GM12878 (cell line): ENCODE data around the gene PSMD1. TPM values are rescaled to one million over a fixed set of nuclear protein-coding genes. Genes with fewer than 3 reads are reported as not detected.

ENCODE experiments used
- ATAC-seq: fragments of 200-7000 bp; cut with Tn5 transposase; 3 replicates; pipeline ENCODE4 v1.9.1; 2020; ENCODE audit warnings: mild to moderate bottlenecking, moderate library complexity
- BruUV-seq: library from RNA; stranded (reverse); fragments of 400-500 nt; replicated peaks from 2 replicates; lab custom pipeline; 2021; lab: Mats Ljungman, UMichigan
- CTCF ChIA-PET: fragments of 300-600 bp; sonication (Branson Sonifier 250); formaldehyde crosslinking; extraction: SDS; loops from one replicate; lab custom pipeline; 2021; ENCODE audit warnings: inconsistent platforms; lab: Yijun Ruan, JAX
- POLR2A ChIA-PET: fragments of 350-600 bp; formaldehyde crosslinking; extraction: SDS; loops from one replicate; lab custom pipeline; 2021; ENCODE audit warnings: inconsistent platforms; lab: Charles Lee
- RAD21 ChIA-PET: fragments of 300-600 bp; sonication (Branson Sonifier 250); formaldehyde crosslinking; loops from one replicate; lab custom pipeline; 2023; ENCODE audit warnings: antibody characterized with exemption; ENCODE audit not compliant: unreplicated experiment; lab: Charles Lee
- SMC1A ChIA-PET: fragments of 300-600 bp; sonication (Branson Sonifier 250); formaldehyde crosslinking; loops from one replicate; lab custom pipeline; 2023; ENCODE audit not compliant: unreplicated experiment, uncharacterized antibody; lab: Charles Lee
- DNase-seq: peaks from one replicate; pipeline ENCODE4 v3.0.0-alpha.2; 2011; ENCODE audit warnings: low read depth, low spot score
- FAIRE-seq: peaks from 3 replicates; lab custom pipeline; 2011; peaks lifted over from hg19 to GRCh38; lab: Jason Lieb, UNC
- H2AFZ ChIP-seq: 2 replicates; pipeline ENCODE4 v1.6.0; 2011; ENCODE audit warnings: low read depth, low read length, control low read depth; ENCODE audit not compliant: control insufficient read depth
- H3K27ac ChIP-seq: 2 replicates; pipeline ENCODE4 v1.5.1; 2011; ENCODE audit warnings: control low read depth; ENCODE audit not compliant: control insufficient read depth, insufficient read depth
- H3K27me3 ChIP-seq, 2 experiments: replicated peaks in 1 of 2; 2 replicates each; pipeline versions ENCODE4 v1.6.0 to v1.6.1; 2011; ENCODE audit warnings: low read length in 1 of 2; ENCODE audit not compliant: control insufficient read depth in 2 of 2, insufficient read depth in 2 of 2
- H3K36me3 ChIP-seq, 2 experiments: 2 replicates each; pipeline ENCODE4 v1.5.1; 2011; ENCODE audit warnings: low read length in 1 of 2; ENCODE audit not compliant: control insufficient read depth in 2 of 2, insufficient read depth in 2 of 2
- H3K4me1 ChIP-seq: 2 replicates; pipeline ENCODE4 v1.6.1; 2011; ENCODE audit warnings: mild to moderate bottlenecking, low read length, moderate library complexity, mixed read lengths; ENCODE audit not compliant: control insufficient read depth, insufficient read depth
- H3K4me2 ChIP-seq: 2 replicates; pipeline ENCODE4 v1.6.0; 2011; ENCODE audit warnings: control low read depth; ENCODE audit not compliant: control insufficient read depth, insufficient read depth
- H3K4me3 ChIP-seq: fragments of 200-600 bp; sonication (generic); 2 replicates; pipeline ENCODE4 v1.5.1; 2016
- H3K79me2 ChIP-seq: 2 replicates; pipeline ENCODE4 v1.6.0; 2011; ENCODE audit warnings: low read length; ENCODE audit not compliant: control insufficient read depth, insufficient read depth
- H3K9ac ChIP-seq: 2 replicates; pipeline ENCODE4 v1.8.0; 2011; ENCODE audit warnings: low read length, control low read depth, mixed read lengths; ENCODE audit not compliant: control insufficient read depth, insufficient read depth
- H3K9me3 ChIP-seq: replicated peaks from 3 replicates; pipeline ENCODE4 v1.5.1; 2011; ENCODE audit warnings: mild to moderate bottlenecking, low read length; ENCODE audit not compliant: control insufficient read depth, insufficient read depth
- H4K20me1 ChIP-seq: 2 replicates; pipeline ENCODE4 v1.6.0; 2011; ENCODE audit not compliant: control insufficient read depth, insufficient read depth
- CEBPB ChIP-seq, 2 experiments: fragments of 150-350 bp in 1 of 2; IDR thresholded peaks; 2 replicates each; pipeline ENCODE4 v1.6.1; 2012 to 2014; ENCODE audit warnings: low read depth in 2 of 2, low read length in 2 of 2, borderline replicate concordance in 1 of 2, inconsistent platforms in 1 of 2
- CHD4 ChIP-seq: fragments of 200-600 bp; sonication (generic); IDR thresholded peaks from 2 replicates; pipeline ENCODE4 v1.6.1; 2016; ENCODE audit warnings: mild to moderate bottlenecking
- IKZF2 ChIP-seq, 2 experiments: fragments of 450-650 bp; IDR thresholded peaks; 2 replicates each; pipeline ENCODE4 v1.6.1; 2017; ENCODE audit warnings: mild to moderate bottlenecking in 2 of 2, moderate library complexity in 2 of 2
- MTA3 ChIP-seq: IDR thresholded peaks from 2 replicates; pipeline ENCODE4 v1.6.1; 2012; ENCODE audit warnings: low read length, inconsistent platforms, borderline replicate concordance
- NR2C1 ChIP-seq: fragments of 450-650 bp; IDR thresholded peaks from 2 replicates; pipeline ENCODE4 v1.6.1; 2017; ENCODE audit warnings: antibody characterized with exemption, mild to moderate bottlenecking, moderate library complexity
- RELA ChIP-seq: fragments of 450-650 bp; IDR thresholded peaks from 2 replicates; pipeline ENCODE4 v1.8.0; 2014; ENCODE audit warnings: borderline replicate concordance; ENCODE audit not compliant: partially characterized antibody
- SIX5 ChIP-seq: IDR thresholded peaks from 2 replicates; pipeline ENCODE4 v1.6.1; 2011; ENCODE audit warnings: mild to moderate bottlenecking, low read depth, low read length, moderate library complexity; ENCODE audit not compliant: severe bottlenecking
- SREBF2 ChIP-seq: IDR thresholded peaks from 2 replicates; pipeline ENCODE4 v1.6.1; 2012; ENCODE audit warnings: mild to moderate bottlenecking, low read length
- STAT3 ChIP-seq: IDR thresholded peaks from 2 replicates; pipeline ENCODE4 v1.6.1; 2011; ENCODE audit warnings: low read depth, low read length, improper control_type of control experiment
- TCF3 ChIP-seq: IDR thresholded peaks from 2 replicates; pipeline ENCODE4 v1.6.1; 2012; ENCODE audit warnings: low read depth, mild to moderate bottlenecking, low read length, borderline replicate concordance; ENCODE audit not compliant: insufficient read depth
- ZNF207 ChIP-seq: fragments of 450-650 bp; IDR thresholded peaks from 2 replicates; pipeline ENCODE4 v1.6.1; 2014; ENCODE audit warnings: antibody characterized with exemption, mild to moderate bottlenecking, borderline replicate concordance
- WGBS: methylation state at CpG from one replicate; pipeline ENCODE4 v1.1.6; 2016; ENCODE audit warnings: low lambda C conversion rate; ENCODE audit not compliant: insufficient replicate concordance, insufficient coverage; ENCODE audit errors: missing lambda C conversion rate; 5-methylcytosine and 5-hydroxymethylcytosine counted together
- in situ Hi-C: fragments of 300-500 bp; cut with MboI; formaldehyde crosslinking; loops from 9 replicates; pipeline ENCODE4 v1.14.3; 2018; ENCODE audit warnings: mixed read lengths
- intact Hi-C: fragments of 100-400 bp; cut with micrococcal nuclease; formaldehyde crosslinking; loops from one replicate; pipeline ENCODE4 v1.14.2; 2022; ENCODE audit not compliant: unreplicated experiment
- polyA plus RNA-seq, 11 experiments: library from polyadenylated mRNA; depleted of rRNA in 4 of 11; unstranded in 6 of 11; stranded (reverse) in 5 of 11; fragments of >200 nt; fragmentation: Nextera tagmentation in 4 of 11; fragmentation: Illumina TruSeq in 1 of 11; extraction: Ambion mirVana in 4 of 11; extraction: Trizol in 1 of 11; gene quantifications; 1 replicate in 1 of 11; 2 replicates in 10 of 11; pipeline versions ENCODE4 v1.2.1 to v1.2.3, GENCODE V29; 2011 to 2016; ENCODE audit warnings: inconsistent platforms in 2 of 11, missing spikeins in 2 of 11, low read depth in 1 of 11
- total RNA-seq, 4 experiments: library from RNA; depleted of rRNA in 3 of 4; stranded (reverse); fragments of >200 nt in 3 of 4; fragmentation: Illumina TruSeq in 1 of 4; extraction: Trizol in 1 of 4; gene quantifications; 2 replicates each; pipeline versions ENCODE4 v1.2.1 to v1.2.3, GENCODE V29; 2013 to 2021
- TF ChIP-seq, protein P1 (sequence below): fragments of 450-650 bp; formaldehyde crosslinking; IDR thresholded peaks from 2 replicates; pipeline ENCODE4 v1.4.0; 2022; ENCODE audit warnings: mild to moderate bottlenecking, moderate library complexity
- TF ChIP-seq, protein P2 (sequence below): fragments of 450-650 bp; IDR thresholded peaks from 2 replicates; pipeline ENCODE4 v1.6.1; 2017; ENCODE audit warnings: mild to moderate bottlenecking, moderate library complexity

The PSMD1 gene
- total and polyA plus RNA-seq, 10 of the 15 experiments (the other 5 are each of a cell fraction or from before 2014, with no cell fraction given), result 87.4 to 220 (median 139) TPM

DNA sequence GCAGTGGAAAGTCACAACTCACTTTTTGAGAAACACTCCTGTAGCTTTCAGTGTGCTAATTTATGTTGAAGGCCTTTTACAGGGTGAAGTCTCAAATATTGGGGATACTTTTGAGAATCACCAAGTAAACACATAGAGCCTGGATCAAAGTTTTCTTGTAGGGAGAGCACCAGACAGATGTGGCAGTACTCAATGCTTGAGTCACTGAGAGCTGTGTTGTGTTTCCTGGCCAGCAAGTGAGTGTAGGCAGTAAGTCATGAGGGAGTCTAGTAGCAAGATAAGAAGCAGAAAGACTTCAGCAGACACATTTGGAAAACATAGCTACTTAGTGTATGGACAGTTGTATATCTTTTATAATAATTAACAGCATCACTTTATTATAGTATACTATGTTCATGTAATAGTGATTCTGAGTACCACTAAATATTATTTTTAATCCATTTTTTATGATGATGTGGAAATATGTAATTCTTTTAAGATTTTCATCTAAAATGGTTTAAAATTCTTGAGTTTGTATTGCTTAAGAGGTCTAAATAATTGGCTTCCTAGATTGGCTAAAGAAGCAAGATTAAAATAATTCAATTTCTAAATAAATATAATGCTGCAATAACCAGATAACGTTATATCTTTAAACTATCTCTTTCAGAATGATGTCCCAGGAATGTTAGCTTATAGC, 12.8 kb downstream of the PSMD1 start:
- ATAC-seq (no peak), DNase-seq (no peak), FAIRE-seq (peak; percentile 61)
- WGBS, result 93% methylated on average over 1 of the region's 1 CpG
- no peak overlapping the region for H3K27ac ChIP-seq
- no peaks in the 10 kb centered on the region for H3K27me3 ChIP-seq
- H3K4me1 ChIP-seq, result no peaks in the 10 kb centered on the region
- no peak overlapping the region for H3K4me2 ChIP-seq
- intact Hi-C loops, result no loop called here
- no peak overlapping the region for H3K4me3 ChIP-seq
- in situ Hi-C loops, result no loop called here
- no peaks in the 10 kb centered on the region for H4K20me1 ChIP-seq
- H3K36me3 ChIP-seq, result peaks cover 3 to 24% of the 10 kb centered on the region in 2 experiments; a peak in 2 of 4 replicates
- H2AFZ ChIP-seq, result no peak overlapping the region
- POLR2A ChIA-PET, result no interaction called here
- CTCF ChIA-PET, result interaction anchor here (0.9 to 1.9 kb wide), 5 partner anchors 11 to 347 kb away, joined by 3 to 12 read pairs (median 4); no protein-coding TSS in a partner anchor
- H3K9me3 ChIP-seq, result no peaks in the 10 kb centered on the region
- no peaks in the 10 kb centered on the region for H3K79me2 ChIP-seq
- SMC1A ChIA-PET, result interaction anchor here (0.6 to 1.6 kb wide), 5 partner anchors 14 to 794 kb away, joined by 3 to 6 read pairs (median 4); no protein-coding TSS in a partner anchor
- no TSS peak for BruUV-seq
- H3K9ac ChIP-seq, result no peak overlapping the region
- RAD21 ChIA-PET, result no interaction called here
- TF ChIP-seq, protein P1, sequence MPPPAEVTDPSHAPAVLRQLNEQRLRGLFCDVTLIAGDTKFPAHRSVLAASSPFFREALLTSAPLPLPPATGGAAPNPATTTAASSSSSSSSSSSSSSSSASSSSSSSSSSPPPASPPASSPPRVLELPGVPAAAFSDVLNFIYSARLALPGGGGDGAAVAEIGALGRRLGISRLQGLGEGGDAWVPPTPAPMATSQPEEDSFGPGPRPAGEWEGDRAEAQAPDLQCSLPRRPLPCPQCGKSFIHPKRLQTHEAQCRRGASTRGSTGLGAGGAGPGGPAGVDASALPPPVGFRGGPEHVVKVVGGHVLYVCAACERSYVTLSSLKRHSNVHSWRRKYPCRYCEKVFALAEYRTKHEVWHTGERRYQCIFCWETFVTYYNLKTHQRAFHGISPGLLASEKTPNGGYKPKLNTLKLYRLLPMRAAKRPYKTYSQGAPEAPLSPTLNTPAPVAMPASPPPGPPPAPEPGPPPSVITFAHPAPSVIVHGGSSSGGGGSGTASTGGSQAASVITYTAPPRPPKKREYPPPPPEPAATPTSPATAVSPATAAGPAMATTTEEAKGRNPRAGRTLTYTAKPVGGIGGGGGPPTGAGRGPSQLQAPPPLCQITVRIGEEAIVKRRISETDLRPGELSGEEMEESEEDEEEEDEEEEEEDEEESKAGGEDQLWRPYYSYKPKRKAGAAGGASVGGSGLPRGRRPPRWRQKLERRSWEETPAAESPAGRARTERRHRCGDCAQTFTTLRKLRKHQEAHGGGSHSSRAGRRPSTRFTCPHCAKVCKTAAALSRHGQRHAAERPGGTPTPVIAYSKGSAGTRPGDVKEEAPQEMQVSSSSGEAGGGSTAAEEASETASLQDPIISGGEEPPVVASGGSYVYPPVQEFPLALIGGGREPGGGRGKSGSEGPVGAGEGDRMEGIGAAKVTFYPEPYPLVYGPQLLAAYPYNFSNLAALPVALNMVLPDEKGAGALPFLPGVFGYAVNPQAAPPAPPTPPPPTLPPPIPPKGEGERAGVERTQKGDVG (CRISPR knock-in tag), result no peak
- TF ChIP-seq CEBPB (IDR thresholded peaks at IDR 0.05; ENCODE audit: borderline replicate concordance in 1 of 2, low read depth in 2 of 2, low read length in 2 of 2) (no peak), STAT3 (no peak), ZNF207 (no peak), MTA3 (no peak), SREBF2 (no peak), RELA (no peak), NR2C1 (no peak), TCF3 (no peak), SIX5 (no peak), CHD4 (no peak), IKZF2 (IDR thresholded peaks at IDR 0.05) (no peak)
- TF ChIP-seq, protein P2, sequence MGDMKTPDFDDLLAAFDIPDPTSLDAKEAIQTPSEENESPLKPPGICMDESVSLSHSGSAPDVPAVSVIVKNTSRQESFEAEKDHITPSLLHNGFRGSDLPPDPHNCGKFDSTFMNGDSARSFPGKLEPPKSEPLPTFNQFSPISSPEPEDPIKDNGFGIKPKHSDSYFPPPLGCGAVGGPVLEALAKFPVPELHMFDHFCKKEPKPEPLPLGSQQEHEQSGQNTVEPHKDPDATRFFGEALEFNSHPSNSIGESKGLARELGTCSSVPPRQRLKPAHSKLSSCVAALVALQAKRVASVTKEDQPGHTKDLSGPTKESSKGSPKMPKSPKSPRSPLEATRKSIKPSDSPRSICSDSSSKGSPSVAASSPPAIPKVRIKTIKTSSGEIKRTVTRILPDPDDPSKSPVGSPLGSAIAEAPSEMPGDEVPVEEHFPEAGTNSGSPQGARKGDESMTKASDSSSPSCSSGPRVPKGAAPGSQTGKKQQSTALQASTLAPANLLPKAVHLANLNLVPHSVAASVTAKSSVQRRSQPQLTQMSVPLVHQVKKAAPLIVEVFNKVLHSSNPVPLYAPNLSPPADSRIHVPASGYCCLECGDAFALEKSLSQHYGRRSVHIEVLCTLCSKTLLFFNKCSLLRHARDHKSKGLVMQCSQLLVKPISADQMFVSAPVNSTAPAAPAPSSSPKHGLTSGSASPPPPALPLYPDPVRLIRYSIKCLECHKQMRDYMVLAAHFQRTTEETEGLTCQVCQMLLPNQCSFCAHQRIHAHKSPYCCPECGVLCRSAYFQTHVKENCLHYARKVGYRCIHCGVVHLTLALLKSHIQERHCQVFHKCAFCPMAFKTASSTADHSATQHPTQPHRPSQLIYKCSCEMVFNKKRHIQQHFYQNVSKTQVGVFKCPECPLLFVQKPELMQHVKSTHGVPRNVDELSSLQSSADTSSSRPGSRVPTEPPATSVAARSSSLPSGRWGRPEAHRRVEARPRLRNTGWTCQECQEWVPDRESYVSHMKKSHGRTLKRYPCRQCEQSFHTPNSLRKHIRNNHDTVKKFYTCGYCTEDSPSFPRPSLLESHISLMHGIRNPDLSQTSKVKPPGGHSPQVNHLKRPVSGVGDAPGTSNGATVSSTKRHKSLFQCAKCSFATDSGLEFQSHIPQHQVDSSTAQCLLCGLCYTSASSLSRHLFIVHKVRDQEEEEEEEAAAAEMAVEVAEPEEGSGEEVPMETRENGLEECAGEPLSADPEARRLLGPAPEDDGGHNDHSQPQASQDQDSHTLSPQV, result no peak
